GM21367 (cell line): ENCODE results near the gene PTPRT.

Source experiments
- ATAC-seq: cut with Tn5 transposase; IDR thresholded peaks from one replicate; pipeline ENCODE4 v1.9.1; 2021; ENCODE audit not compliant: unreplicated experiment

The PTPRT gene

GRCh38 chr20:43028470-43028869, 161.2 kb downstream of the PTPRT start:
- no peak for ATAC-seq

DNA sequence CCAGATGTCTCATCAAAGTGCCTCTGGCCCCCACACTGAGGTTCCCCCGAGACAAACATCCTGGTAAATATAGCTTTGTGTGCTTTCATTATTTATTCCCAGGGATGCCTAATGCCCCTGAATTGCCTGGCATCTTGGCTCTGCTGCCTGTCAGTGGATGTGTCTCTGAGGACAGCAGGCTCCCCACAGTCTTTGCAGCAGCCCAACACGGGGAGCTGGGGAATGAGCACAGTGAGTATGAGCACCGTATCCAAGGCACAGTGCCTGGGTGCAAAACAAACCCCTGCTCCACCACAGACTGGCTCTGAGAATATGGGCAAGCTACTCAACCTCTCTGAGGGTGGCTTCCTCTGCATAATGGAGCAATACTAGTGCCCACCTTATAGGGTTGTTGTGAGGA, 165.9 kb downstream of the PTPRT start:
- no peak for ATAC-seq

DNA sequence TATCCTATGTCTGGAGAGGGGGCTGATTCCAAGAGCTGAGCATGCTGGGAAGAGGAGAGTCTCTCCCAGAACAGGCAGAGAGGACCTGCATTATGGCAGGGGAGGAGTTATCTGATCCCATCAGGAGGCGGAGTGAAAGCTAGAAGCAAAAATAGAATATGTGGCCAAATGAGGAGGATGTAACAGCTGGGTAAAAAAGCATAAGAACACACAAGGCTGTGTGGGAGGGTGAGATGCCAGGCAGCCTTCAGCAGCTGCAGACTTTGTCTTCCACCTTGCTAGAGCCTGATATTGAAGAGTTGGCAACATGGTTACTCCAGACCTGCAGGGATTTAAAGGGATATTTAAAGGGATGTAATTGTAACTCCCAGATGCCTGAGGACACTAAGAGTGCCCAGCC, 167.1 kb downstream of the PTPRT start:
- ATAC-seq: no peak

DNA sequence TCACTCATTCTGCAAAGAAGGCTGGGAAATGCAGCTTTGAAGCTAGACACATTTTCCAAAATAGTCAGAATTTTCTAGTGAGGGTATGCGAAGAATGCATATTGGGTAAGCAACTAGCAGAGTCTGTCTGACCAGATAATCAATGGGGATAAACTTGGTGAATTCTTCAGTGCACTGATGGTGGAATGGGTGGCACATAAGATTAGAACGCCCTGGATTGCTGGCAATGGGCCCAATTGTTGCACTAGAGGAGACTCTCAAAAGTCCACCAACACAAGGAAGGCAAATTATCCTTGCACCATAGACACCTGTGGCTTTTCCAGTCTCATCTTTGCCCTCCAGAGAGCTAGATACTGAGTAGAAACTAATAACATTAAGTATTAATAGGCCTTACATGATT, 167.6 kb downstream of the PTPRT start:
- no peak for ATAC-seq

DNA sequence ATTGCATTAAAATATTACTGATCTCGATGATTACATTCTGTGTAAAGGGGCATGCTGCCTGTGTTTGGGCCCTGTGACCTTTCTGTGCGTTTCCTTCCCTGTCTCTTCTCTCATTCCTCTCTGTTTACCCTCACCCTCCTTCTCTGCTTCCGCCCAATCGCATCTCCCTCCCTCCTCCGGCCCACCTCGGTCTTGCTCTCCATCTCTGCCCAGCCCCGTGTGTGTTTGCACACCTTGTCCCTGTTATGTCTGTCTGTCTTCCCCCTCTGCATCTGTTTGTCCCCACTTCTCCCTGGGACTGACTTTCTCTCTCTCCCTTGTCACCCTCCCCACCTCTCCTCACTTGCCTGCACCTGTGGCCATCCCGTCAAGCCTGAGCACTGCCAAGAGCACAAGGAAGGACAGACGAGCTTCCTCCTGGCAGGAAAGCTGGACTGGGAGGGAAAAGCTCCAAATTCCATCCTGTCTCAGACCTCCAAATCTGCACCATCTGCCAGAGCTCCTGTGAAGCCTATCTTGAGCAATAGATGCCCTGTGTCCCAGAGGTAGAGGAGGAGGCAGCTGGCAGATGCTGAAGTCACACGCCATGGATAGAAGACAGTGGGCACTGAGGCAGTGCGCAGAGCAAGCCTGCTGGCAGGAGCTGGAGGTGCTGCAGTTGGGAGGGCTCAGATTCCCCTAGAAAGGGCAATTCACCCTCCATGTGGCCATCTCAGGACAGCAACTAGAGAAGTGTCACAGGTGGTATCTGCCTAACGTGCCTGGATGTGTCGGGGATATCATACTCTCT, 172.3 kb downstream of the PTPRT start:
- ATAC-seq: no peak

DNA sequence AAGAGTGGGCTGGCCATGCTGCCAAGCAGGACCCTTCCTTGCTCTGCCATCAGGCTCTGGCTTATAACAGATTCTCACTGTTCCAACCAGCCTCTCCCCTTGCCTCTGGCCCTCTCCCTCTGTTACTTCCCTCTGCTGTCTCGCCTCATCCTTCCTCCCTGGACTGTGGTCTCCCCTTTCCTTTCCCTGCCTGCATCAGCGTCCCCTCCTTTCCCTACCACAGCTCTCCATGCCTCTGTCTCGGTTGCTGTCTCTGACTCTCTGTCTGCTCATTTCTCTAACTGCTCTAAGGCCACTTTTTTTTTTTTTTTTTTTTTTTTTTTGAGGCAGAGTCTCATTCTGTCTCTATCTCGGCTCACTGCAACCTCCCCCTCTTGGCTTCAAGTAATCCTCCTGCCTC, 173.4 kb downstream of the PTPRT start:
- no peak for ATAC-seq

GRCh38 chr20:43015566-43015965, 174.1 kb downstream of the PTPRT start:
- ATAC-seq: no peak

DNA sequence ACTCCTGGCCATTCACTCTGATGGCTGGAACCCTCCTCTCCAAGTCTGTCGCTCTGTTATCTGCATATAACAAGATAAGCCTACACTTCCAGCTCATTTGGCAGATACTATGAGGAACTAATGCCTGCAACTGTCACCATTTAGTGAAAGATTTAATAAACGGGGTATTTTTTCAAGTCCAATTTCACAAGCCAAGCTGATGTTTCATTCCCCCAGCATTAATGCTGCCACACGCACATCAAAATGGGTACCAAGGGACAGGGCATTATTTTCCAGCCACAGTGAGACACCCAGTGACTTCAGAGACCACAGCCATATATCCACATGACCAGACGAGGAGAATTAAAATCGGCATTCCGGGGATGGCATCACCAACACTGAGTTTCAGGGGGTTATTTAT, 175.5 kb downstream of the PTPRT start:
- ATAC-seq: no peak

GRCh38 chr20:43011491-43011890, 178.2 kb downstream of the PTPRT start:
- ATAC-seq: no peak

DNA sequence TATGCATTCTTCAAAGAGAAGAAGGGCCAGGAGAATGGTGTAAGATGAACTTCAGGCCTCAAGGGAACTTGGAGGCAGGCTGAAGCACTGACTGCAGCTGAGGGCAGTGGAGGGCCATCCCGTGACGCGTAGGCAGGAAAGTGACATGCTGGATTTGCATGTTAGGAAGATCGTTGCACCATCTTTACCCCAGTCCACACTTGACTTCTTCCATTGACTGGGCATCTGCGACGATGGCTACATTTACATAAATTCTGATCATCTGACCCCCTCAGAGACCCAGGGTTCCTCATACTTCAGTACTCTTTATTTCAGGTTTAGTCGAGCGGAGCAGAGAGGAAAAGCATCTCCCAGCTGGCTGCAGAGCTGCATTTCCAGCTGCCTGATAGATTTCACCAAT, 180.2 kb downstream of the PTPRT start:
- no peak for ATAC-seq

- no peak for ATAC-seq
Observed at GRCh38 chr20:43007525-43007924, 182.2 kb downstream of the PTPRT start.

DNA sequence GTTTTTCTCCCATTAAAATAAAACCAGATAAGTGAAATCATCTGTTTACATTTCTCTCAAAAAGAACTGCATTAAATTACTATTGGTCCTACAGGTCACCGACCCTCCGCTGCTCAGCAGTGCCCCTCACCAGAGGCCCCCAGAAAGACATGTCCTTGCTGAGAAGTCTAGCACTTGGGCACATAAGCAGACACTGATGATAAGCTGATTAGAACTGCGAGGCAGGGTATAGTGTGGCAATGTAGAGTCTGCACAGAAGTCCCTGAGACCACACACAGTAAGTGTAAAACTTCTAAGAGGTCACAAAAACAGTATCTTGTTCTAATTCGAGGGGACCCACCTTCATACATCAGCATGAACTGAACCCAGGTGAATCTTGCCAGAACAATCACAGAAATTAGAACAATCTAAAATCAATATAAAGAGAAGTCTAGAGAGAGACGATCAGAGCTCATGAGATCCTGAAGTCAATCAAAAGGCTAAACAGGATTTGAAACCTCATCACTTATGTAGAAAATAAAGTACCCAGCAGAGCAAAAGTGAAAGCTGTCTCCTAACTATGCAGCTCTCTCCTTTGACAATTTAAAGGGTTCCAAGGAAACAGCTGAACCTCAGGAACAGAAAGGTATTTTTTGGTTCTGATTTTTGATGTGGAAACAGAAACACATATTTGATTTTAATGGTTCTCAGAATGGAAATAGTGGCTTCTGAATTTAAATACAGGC, 182.9 kb downstream of the PTPRT start:
- no peak for ATAC-seq

- ATAC-seq: no peak
Observed at GRCh38 chr20:43003318-43003944, 186.3 kb downstream of the PTPRT start.

DNA sequence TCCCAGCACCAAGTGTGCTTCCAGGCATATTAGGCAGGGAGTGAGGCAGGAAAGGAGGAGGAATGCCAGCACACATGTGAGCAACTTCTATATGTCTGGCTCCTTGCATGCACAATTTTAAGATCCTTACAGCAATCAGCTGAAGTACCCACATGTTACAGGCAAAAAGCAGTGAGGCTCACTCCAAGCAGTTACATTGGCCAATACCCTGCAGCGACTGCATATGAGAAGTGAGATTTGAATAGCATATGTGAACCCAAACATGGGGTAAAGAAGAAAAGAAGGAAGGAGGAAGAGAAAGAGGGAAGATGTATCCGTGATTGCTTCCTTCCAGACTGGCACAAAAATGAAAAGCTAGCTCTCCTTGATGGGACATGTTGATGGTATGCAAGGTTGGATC, 193.6 kb downstream of the PTPRT start:
- no peak for ATAC-seq

- no peak for ATAC-seq
Observed at GRCh38 chr20:42988319-42988718, 201.4 kb downstream of the PTPRT start.

DNA sequence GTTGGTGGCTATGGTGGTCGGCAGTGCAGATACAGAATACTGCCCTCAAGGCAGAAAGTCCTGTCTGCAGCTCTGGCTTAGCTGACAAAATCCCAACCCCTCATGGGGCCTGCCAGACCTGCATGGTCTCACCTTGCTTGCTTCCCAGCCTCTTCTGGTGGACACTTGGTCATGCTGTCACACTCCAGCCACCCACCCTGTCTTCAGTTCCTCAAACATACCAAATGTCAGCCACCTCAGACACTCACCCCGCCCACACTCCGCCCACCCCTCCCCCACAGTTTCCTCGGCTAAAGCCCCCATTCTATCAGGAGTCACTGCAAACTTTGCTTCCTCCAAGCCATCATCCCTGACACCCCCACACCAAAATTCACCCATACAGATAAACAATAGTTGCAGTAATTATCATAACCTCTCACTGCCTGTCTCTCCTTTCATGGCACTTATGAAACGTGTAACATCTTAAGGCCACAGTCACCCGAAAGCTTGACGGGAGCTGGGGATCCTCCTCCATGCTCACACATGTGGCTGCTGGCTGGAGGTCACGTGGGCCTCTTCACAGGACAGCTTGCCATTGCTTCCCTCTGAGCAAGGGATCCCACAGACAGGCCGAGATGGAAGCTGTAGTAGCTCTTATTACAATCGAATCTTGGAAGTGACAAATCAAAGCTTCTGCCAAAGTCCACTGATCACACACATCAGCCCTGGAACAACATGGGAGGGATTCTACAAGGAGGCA, 202.2 kb downstream of the PTPRT start:
- ATAC-seq: no peak

- no peak for ATAC-seq
Observed at GRCh38 chr20:42986143-42986773, 203.4 kb downstream of the PTPRT start.

DNA sequence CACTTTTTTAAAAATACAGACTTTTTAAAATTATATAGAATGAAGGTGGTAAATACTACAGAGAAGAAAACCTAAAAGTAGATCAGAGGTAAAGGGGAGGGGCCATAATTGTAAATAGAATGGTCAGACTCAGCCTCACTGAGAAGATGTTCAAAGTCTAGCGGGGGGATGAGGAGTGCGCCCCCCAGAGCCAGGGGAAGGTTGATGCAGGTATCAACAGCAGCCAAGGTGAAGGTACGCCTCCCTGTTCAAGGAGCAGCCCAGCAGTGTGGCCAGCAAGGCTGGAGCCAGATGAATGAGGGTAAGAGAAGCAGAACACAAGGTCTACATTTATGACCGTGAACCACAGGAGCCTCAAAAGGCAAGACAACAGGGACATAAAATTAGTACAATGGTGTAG, 204.1 kb downstream of the PTPRT start:
- ATAC-seq: no peak

GRCh38 chr20:42982218-42982617, 207.5 kb downstream of the PTPRT start:
- ATAC-seq: no peak

- no peak for ATAC-seq
Observed at GRCh38 chr20:42981253-42981652, 208.5 kb downstream of the PTPRT start.

GRCh38 chr20:42979720-42980119, 210.0 kb downstream of the PTPRT start:
- no peak for ATAC-seq
